HFFc6 (cell line): ENCODE results near the gene LIN37. TPM values are rescaled to one million over a fixed set of nuclear protein-coding genes. Genes with fewer than 3 reads are reported as not detected.

Source experiments
- DNase-seq: peaks from one replicate; pipeline ENCODE4 v3.0.0-alpha.2; 2018
- H3K27ac Mint-ChIP-seq: 2 replicates; pipeline ENCODE4 v1.8.0; 2020; ENCODE audit warnings: mild to moderate bottlenecking, mixed read lengths
- H3K27me3 Mint-ChIP-seq: 2 replicates; pipeline ENCODE4 v1.8.0; 2021; ENCODE audit warnings: mild to moderate bottlenecking, moderate library complexity, mixed read lengths; ENCODE audit not compliant: insufficient read depth
- H3K36me3 Mint-ChIP-seq: 2 replicates; pipeline ENCODE4 v1.8.0; 2021; ENCODE audit warnings: low read depth, mixed read lengths
- H3K4me1 Mint-ChIP-seq: 2 replicates; pipeline ENCODE4 v1.8.0; 2020; ENCODE audit warnings: low read depth, mixed read lengths
- H3K4me3 Mint-ChIP-seq: 2 replicates; pipeline ENCODE4 v1.8.0; 2020; ENCODE audit warnings: mild to moderate bottlenecking, moderate library complexity, mixed read lengths
- H3K9me3 Mint-ChIP-seq: 2 replicates; pipeline ENCODE4 v1.8.0; 2020; ENCODE audit warnings: mild to moderate bottlenecking, mixed read lengths
- CTCF ChIP-seq: fragments of 200-600 bp; sonication (generic); IDR thresholded peaks from 2 replicates; pipeline ENCODE4 v1.5.0; 2021; ENCODE audit warnings: antibody characterized with exemption, mild to moderate bottlenecking
- total RNA-seq, 6 experiments: library from RNA; stranded (reverse); fragmentation: NEBNext Ultra II Directional; extraction: Animal tissue kit (Norgen Biotek cat#: 25700); gene quantifications; 2 replicates in 1 of 6; 3 replicates in 5 of 6; pipeline ENCODE4 v1.2.3, GENCODE V29; 2021

The LIN37 gene
- total RNA-seq, 6 experiments from 2014 or later, result 6.0 to 9.9 (median 8.7) TPM

GRCh38 chr19:35710784-35711723 lies 37.3 kb upstream of the LIN37 start:
- H3K4me3 Mint-ChIP-seq, result no peak overlapping the region
- no peak for TF ChIP-seq CTCF

GRCh38 chr19:35712567-35713505 lies 35.5 kb upstream of the LIN37 start:
- Mint-ChIP-seq H3K9me3 (no peaks in the 10 kb centered on the region), H3K27ac (no peak overlapping the region), H3K36me3 (no peaks in the 10 kb centered on the region), H3K27me3 (peaks cover 6% of the 10 kb centered on the region; the same call in 1 of the 2 replicates), H3K4me1 (peaks cover 13% of the 10 kb centered on the region), H3K4me3 (no peak overlapping the region)
- TF ChIP-seq CTCF, result no peak
- DNase-seq, result no peak

More at GRCh38 chr19:35710784-35711723, 37.3 kb upstream of the LIN37 start:
- H3K27me3 Mint-ChIP-seq, result peaks cover 5% of the 10 kb centered on the region; the same call in 1 of the 2 replicates
- peaks cover 5% of the 10 kb centered on the region for H3K4me1 Mint-ChIP-seq
- H3K27ac Mint-ChIP-seq, result no peak overlapping the region
- no peaks in the 10 kb centered on the region for H3K36me3 Mint-ChIP-seq
- DNase-seq, result no peak
- H3K9me3 Mint-ChIP-seq, result no peaks in the 10 kb centered on the region

GRCh38 chr19:35713506-35713850 lies 34.9 kb upstream of the LIN37 start:
- no peak for TF ChIP-seq CTCF

GRCh38 chr19:35713904-35714495 lies 34.4 kb upstream of the LIN37 start:
- Mint-ChIP-seq H3K36me3 (no peaks in the 10 kb centered on the region), H3K27ac (no peak overlapping the region), H3K9me3 (no peaks in the 10 kb centered on the region), H3K4me1 (peaks cover 15% of the 10 kb centered on the region), H3K4me3 (no peak overlapping the region), H3K27me3 (peaks cover 6% of the 10 kb centered on the region; the same call in 1 of the 2 replicates)
- TF ChIP-seq CTCF, result no peak
- DNase-seq, result no peak

More at GRCh38 chr19:35713506-35713850, 34.9 kb upstream of the LIN37 start:
- H3K4me1 Mint-ChIP-seq, result peaks cover 13% of the 10 kb centered on the region
- H3K4me3 Mint-ChIP-seq, result no peak overlapping the region
- H3K27ac Mint-ChIP-seq, result no peak overlapping the region
- H3K36me3 Mint-ChIP-seq, result no peaks in the 10 kb centered on the region
- DNase-seq, result no peak
- no peaks in the 10 kb centered on the region for H3K9me3 Mint-ChIP-seq
- H3K27me3 Mint-ChIP-seq, result peaks cover 6% of the 10 kb centered on the region; the same call in 1 of the 2 replicates
